Stimulated activated CD8-positive, alpha-beta memory T cell treated with anti-CD3 and anti-CD28 coated beads, Interleukin-12 subunit alpha, Interleukin-12 subunit beta, amount 100 ng/mL, for 1 hour (primary cell): ENCODE measurements around the gene BIN1.

Source experiments
- DNase-seq: peaks from one replicate; pipeline ENCODE4 v3.0.0-alpha.2; 2020; ENCODE audit warnings: low read depth

The BIN1 gene

GRCh38 chr2:127075821-127076220 is 31.1 kb downstream of the BIN1 start:
- no peak for DNase-seq

GRCh38 chr2:127074936-127075335 is 32.0 kb downstream of the BIN1 start:
- DNase-seq = no peak

- no peak for DNase-seq
Measured at GRCh38 chr2:127074358-127074757, 32.6 kb downstream of the BIN1 start.

DNA sequence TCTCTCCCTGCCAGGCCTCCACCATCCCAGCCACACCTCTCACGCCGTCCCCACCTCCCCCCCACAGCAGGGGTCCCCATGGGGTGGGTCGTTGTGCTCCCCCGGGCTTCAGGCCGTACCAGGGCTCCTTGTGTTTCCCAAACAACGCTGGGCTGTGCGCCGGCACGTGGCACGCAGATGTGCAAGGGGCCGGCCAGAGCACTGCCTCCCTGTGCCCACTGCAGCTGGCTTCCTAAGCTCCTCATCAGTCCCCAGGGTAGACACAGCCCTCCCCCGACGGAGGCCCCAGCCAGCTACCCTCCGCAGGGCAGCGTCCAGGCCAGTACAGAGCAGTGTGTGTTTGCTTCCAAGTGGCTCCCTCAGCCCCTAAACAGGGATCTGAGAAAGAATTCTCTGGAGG is 34.0 kb downstream of the BIN1 start:
- DNase-seq = no peak

DNA sequence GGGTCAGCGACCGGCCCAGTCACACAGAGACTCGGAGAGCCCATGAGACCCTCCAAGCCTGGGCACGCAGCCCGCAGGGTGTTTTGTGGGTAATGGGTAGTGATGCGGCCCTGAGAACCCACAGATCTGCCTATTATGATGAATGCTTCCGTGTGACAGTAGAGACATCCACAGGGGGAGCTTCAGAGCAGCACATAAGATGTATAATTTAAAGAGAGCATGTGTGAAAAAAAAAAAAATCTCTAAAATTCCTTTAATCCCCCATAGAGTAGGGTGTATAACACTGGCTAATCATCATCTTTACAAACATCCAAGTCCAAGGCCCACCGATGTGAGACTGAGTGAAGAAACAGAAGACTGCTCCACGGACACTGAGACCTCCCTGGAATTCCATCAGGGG is 34.6 kb downstream of the BIN1 start:
- DNase-seq = no peak

DNA sequence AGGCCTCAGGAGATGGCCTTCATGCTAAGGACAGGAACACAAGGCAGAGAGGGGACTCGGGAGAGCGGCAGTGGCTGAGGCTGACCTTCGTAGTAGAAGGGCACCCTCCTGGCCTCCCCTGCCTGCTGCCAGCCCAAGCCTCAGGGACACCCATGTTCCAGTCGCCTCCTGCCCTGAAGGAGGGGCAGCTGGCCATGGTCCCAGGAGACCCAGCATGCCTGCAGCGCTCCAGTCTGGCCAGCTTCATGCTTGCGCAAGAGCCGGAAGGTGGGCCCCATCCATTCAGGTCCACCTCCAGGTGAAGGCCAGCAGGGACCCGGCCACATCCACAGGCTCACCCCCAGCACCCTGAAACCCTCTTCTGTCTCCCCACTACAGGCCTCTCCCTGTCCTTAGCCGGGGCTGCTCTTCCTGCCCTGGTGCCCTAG is 35.0 kb downstream of the BIN1 start:
- no peak for DNase-seq

DNA sequence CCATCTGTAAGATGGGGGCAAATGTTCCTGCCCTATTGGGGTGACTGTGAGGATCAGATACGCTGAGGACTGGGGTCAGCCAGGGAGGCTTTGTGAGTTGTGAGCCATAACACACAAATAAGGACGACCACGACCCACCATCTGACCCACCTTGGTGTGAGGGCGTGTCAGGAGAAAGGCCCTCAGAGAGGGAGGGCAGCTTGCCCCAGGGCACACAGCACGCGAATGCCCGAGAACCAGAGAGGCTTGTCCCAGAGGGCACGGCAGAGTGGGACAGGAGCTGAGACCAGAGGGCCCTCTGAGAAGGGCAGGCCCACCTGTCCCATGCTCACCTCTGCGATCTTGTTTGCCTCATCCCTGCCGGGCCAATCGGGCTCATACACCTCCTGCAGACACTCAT is 36.7 kb downstream of the BIN1 start:
- no peak for DNase-seq

- no peak for DNase-seq
Measured at GRCh38 chr2:127069536-127069935, 37.4 kb downstream of the BIN1 start.

- no peak for DNase-seq
Measured at GRCh38 chr2:127069003-127069402, 38.0 kb downstream of the BIN1 start.

DNA sequence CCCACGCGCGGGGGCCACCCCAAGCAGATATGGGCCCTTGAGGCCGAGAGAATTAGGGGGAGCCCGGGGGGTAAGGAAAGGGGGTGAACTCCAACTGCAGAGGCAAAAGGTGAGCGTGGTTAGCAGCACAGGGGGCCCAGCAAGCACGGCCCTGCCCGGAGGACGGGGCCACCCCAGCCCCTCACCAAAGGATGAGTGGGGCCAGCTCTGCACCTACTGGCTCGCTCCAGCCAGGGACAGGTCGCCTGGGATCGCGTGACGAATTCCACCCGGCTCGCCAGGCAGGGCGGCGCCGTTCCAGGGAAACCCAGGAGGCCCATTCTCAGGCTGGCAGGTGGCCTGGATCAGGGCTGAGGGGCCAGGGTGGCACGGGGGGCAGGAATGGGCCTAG is 38.6 kb downstream of the BIN1 start:
- no peak for DNase-seq

DNA sequence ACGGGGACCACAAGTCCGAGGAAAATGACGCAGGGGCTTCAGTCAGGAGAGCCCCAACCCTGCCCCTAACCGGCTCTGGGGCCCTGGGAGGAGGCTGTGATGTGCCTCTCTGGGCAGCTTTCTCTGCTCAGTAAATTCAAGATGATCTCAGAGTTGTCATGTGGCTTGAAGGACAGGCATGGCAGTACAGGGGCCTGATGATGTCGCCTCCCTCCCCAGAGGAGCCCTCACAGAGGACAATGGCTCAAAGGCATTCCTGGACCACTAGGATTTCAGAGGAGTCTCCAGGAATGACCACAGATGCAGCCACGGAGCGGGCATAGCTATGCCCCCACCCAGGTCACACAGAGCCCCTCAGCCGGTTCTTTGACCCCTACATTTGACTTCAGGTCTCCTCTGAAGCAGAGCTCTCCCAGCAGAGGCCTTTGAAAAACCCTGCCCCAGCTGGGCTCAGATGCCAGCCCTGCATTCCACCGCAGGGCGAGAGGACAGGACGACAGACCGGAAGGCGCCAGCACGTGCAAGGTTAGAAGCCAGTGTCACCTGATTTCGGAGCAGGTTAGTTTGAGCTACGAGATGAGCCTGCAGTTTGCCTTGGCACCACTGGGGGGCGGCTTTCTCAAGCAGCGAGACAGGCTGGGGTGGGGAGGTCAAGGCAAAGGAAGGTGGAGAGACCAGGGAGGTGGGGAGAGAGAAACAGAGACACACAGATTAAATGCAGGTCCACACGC is 39.2 kb downstream of the BIN1 start:
- peak; percentile 41 for DNase-seq

- no peak for DNase-seq
Measured at GRCh38 chr2:127066942-127067341, 40.0 kb downstream of the BIN1 start.

DNA sequence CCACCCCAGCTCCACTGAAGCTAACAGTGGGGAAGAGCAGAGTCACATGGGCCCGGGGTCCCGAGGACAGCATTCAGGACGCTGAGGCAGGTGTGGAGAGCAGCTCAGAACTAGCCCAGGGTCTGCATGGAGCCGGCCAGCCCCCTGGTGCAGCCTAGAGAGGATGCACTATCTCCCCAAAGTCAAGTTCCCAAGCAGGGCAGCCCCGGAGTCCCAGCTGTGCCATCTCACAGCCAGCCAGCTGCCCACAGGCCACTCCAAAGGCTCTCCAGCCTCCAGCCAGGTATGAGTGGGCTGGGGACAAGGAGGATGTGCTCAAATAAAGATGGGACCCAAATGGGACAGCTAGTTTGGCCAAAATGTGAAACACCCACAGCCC is 41.0 kb downstream of the BIN1 start:
- no peak for DNase-seq

DNA sequence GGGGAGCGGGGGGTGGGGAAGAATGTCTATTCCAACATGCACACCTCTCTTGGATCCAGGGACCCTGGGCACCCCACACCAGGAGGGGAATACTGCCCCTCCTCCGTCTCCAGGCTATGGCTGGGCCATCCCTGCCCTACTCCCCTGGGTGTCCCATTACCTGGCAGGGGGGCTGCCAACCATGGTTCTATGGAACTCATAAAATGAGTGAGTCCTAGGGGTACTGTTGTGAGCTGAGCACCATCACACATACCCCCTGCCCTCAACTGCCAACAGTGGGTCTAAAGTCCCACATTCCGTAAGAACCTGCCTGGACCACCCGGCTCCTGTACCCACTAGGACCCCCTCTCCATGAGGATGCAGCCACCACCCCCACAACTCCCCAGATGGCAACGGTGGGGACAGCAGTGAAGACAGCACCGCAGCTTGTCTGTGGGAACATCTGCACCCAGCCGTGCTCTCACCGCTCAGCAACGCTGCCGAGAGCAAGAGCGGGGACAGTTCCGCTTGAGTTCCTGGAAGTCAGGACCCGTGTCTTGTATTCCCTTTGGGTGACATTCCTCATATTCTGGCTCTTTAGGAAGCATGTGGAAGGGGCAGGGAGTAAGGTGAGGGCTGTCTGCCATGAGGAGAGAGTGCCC is 41.5 kb downstream of the BIN1 start:
- no peak for DNase-seq

DNA sequence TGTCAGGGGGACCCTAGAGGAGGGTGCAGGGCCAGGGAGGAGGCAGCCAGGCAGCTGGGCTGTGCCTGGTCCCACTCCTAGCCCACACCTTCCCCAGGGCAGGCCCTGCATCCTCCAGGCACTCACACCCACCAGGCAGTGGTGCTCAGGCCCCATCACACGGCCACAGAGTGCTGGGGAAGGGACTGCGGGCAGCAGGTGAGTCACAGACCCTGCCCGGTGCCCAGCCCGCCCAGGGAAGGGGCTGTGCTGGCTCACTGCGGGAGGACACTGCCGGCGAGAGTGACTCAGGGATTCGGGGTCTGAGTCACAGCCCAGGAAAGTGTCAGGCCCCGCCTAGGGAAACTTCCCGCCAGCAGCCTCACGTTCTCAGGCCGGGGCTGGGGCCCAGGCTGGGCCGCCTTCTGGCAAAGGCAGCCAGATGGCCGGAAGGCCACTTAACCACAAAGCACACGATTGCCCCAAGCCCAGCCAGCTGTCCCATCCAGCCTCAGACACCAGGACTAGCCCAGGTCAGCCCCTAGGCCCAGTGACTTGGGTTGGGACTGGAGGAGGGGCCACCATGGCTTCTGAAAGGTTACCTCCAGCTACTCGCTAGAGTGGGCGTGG is 42.2 kb downstream of the BIN1 start:
- peak; percentile 35 for DNase-seq

- DNase-seq = no peak
Measured at GRCh38 chr2:127063701-127064590, 43.0 kb downstream of the BIN1 start.

GRCh38 chr2:127061375-127062273 is 45.3 kb downstream of the BIN1 start:
- no peak for DNase-seq

GRCh38 chr2:127060264-127060945 is 46.5 kb downstream of the BIN1 start:
- no peak for DNase-seq

GRCh38 chr2:127059559-127059958 is 47.4 kb downstream of the BIN1 start:
- DNase-seq = no peak

- no peak for DNase-seq
Measured at GRCh38 chr2:127058954-127059252, 48.1 kb downstream of the BIN1 start.
